Heart left ventricle (tissue), 16 donors: ENCODE measurements around the gene KIAA1614. TPM values are rescaled to one million over a fixed set of nuclear protein-coding genes. Genes with fewer than 3 reads are reported as not detected.
A peak's percentile ranks its signal among the peaks of the same experiment; 100 is the strongest.

Experiments used
- ATAC-seq, 4 donors: fragments of 200-7000 bp; cut with Tn5 transposase; one replicate each; pipeline ENCODE4 v1.9.1; 2020 to 2022; ENCODE audit warnings: moderate library complexity in 4 of 4, mild to moderate bottlenecking in 3 of 4, moderate number of reproducible peaks in 1 of 4
- DNase-seq, 5 donors: peaks; one replicate each; pipeline ENCODE4 v3.0.0-alpha.2; 2020
- H3K27ac ChIP-seq, 12 donors: fragments of 200-600 bp; sonication (generic) in 4 of 12; one replicate each; pipeline versions ENCODE4 v1.5.0 to v1.8.0; 2016 to 2022; ENCODE audit warnings: mild to moderate bottlenecking in 2 of 12
- H3K27me3 ChIP-seq, 9 donors: fragments of 200-600 bp; sonication (generic) in 2 of 9; one replicate each; pipeline versions ENCODE4 v1.5.1 to v1.8.0; 2016 to 2022; ENCODE audit warnings: mild to moderate bottlenecking in 3 of 9
- H3K36me3 ChIP-seq, 9 donors: fragments of 200-600 bp; sonication (generic) in 2 of 9; one replicate each; pipeline versions ENCODE4 v1.5.0 to v1.8.0; 2018 to 2022; ENCODE audit warnings: mild to moderate bottlenecking in 2 of 9
- H3K4me1 ChIP-seq, 12 donors: fragments of 200-600 bp; sonication (generic) in 4 of 12; one replicate each; pipeline versions ENCODE4 v1.5.0 to v1.8.0; 2016 to 2022; ENCODE audit warnings: mild to moderate bottlenecking in 3 of 12
- H3K4me3 ChIP-seq, 12 donors: fragments of 200-600 bp; sonication (generic) in 4 of 12; one replicate each; pipeline versions ENCODE4 v1.5.0 to v1.8.0; 2017 to 2022; ENCODE audit warnings: mild to moderate bottlenecking in 9 of 12, moderate library complexity in 4 of 12
- H3K9me3 ChIP-seq, 12 donors: fragments of 200-600 bp; sonication (generic) in 4 of 12; one replicate each; pipeline versions ENCODE4 v1.5.0 to v1.8.0; 2016 to 2022; ENCODE audit warnings: mild to moderate bottlenecking in 1 of 12
- CTCF ChIP-seq, 12 donors: fragments of 200-600 bp; sonication (generic) in 4 of 12; IDR thresholded peaks; one replicate each; pipeline versions ENCODE4 v1.5.0 to v1.8.0; 2018 to 2022; ENCODE audit warnings: antibody characterized with exemption in 12 of 12, mild to moderate bottlenecking in 5 of 12
- POLR2A ChIP-seq, 2 donors: fragments of 450-650 bp; IDR thresholded peaks; one replicate each; pipeline ENCODE4 v1.6.1; 2017; ENCODE audit warnings: antibody characterized with exemption in 2 of 2, mild to moderate bottlenecking in 2 of 2, moderate library complexity in 2 of 2
- WGBS, 4 donors: extraction: QIAGEN DNeasy Blood & Tissue Kit in 2 of 4; methylation state at CpG; one replicate each; pipeline versions ENCODE4 v1.1.5 to v1.1.7; 2013 to 2018; 5-methylcytosine and 5-hydroxymethylcytosine counted together
- intact Hi-C, 10 donors: fragments of 100-400 bp; cut with DNase I; formaldehyde crosslinking; loops; one replicate each; pipeline versions ENCODE4 v1.11.1 to v1.14.2; 2022
- polyA plus RNA-seq, 2 donors: library from polyadenylated mRNA; stranded (reverse); fragments of 200-250 nt; gene quantifications; one replicate each; pipeline ENCODE4 v1.2.3, GENCODE V29; 2013
- total RNA-seq, 9 donors: library from RNA; depleted of rRNA in 2 of 9; stranded (reverse); fragments of >200 nt in 2 of 9; fragmentation: NEBNext Ultra II Directional in 3 of 9; extraction: Animal tissue kit (Norgen Biotek cat#: 25700) in 3 of 9; gene quantifications; one replicate each; pipeline versions ENCODE4 v1.1.0 to v1.2.4, GENCODE V29; 2016 to 2023
- donor health status: ischemic (EF 13 %, LVEDD 7.1; RV severe dilation, severe dysfunction).
- donor health status: healthy with polysubstance abuse.
- donor health status: DM: no; HTN: yes; CAD: no.
- donor health status: DM: no; HTN: no; CAD: no.
- donor health status: ischemic (EF 25% LVEDD 6.9; RV normal size, moderate dysfunction).
- donor health status: ischemic (EF 25% LVEDD 5.7; RV mildly dilated, moderate dysfunction).
- donor health status: healthy.
- donor health status: DM: yes; HTN: yes; CAD: no.
- donor health status: ischemic (EF 35%, LVEDD 5.7; RV mildly dilated, moderate dysfunction).
- donor health status: nonischemic (EF 11% LVEDD 7.7; RV severe dilation, severe dysfunction).
- donor health status: DM: yes; HTN: yes; CAD: no.
- donor health status: PGD.
- donor health status: ischemic (EF 29% LVEDD 5.4; RV normal size, mild dysfunction).
- donor health status: nonischemic (EF 23%, LVEDD 6.1; RV moderate dilation, normal function).

KIAA1614 gene
- total and polyA plus RNA-seq, 11 donors = 4.3 to 12.1 (median 6.5) TPM

GRCh38 chr1:180953291-180954004 lies 40.8 kb downstream of the KIAA1614 start:
- Histone ChIP-seq H3K4me3 (peak overlapping the region; percentile 40 to 72 (median 58)), H3K27ac (peak overlapping the region in 5 of 12 donors; percentile 4 to 79 (median 53)), H3K9me3 (no peaks in the 10 kb centered on the region), H3K4me1 (peaks cover 0 to 24% (median 11%) of the 10 kb centered on the region in 12 donors), H3K36me3 (peaks cover 0 to 13% (median 11%) of the 10 kb centered on the region in 9 donors), H3K27me3 (no peaks in the 10 kb centered on the region)
- DNase-seq (no peak), ATAC-seq (peak in 2 of 4 donors; percentile 2 to 8)
- intact Hi-C loops = loop anchor here in 1 of 10 donors (10.0 kb wide), 1 partner anchor 131 kb away; the partner anchor contains the start of gene IER5
- 30 to 50% (median 35%) methylated on average over 4 to 41 of the region's 41 CpGs for WGBS, 4 donors
- no peak for TF ChIP-seq CTCF (IDR thresholded peaks at IDR 0.05)
- no peak for TF ChIP-seq POLR2A (IDR thresholded peaks at IDR 0.05)

GRCh38 chr1:180954005-180954800 lies 41.5 kb downstream of the KIAA1614 start:
- 17 to 32% (median 23%) methylated on average over 17 to 74 of the region's 74 CpGs for WGBS, 4 donors
- Histone ChIP-seq H3K4me1 (peaks cover 0 to 24% (median 11%) of the 10 kb centered on the region in 12 donors), H3K36me3 (peaks cover 0 to 13% (median 8%) of the 10 kb centered on the region in 9 donors), H3K9me3 (no peaks in the 10 kb centered on the region), H3K27ac (peak overlapping the region in 8 of 12 donors; percentile 4 to 79 (median 22)), H3K27me3 (no peaks in the 10 kb centered on the region), H3K4me3 (peak overlapping the region; percentile 40 to 72 (median 58))
- DNase-seq (peak; percentile 64 to 87 (median 79)), ATAC-seq (peak; percentile 34 to 92 (median 82))
- TF ChIP-seq CTCF (IDR thresholded peaks at IDR 0.05) (peak in 3 of 12 donors; percentile 22 to 32 (median 28)), POLR2A (IDR thresholded peaks at IDR 0.05) (no peak)
- intact Hi-C loops = loop anchor here in 1 of 10 donors (10.0 kb wide), 1 partner anchor 131 kb away; the partner anchor contains the start of gene IER5

GRCh38 chr1:180954801-180955165 lies 42.1 kb downstream of the KIAA1614 start:
- H3K9me3 ChIP-seq = no peaks in the 10 kb centered on the region
- 76 to 91% (median 89%) methylated on average over 10 of the region's 10 CpGs for WGBS, 4 donors
- H3K27me3 ChIP-seq = no peaks in the 10 kb centered on the region
- H3K4me3 ChIP-seq = peak overlapping the region in 5 of 12 donors; percentile 51 to 70 (median 58)
- TF ChIP-seq CTCF (IDR thresholded peaks at IDR 0.05) = no peak
- no peak for TF ChIP-seq POLR2A (IDR thresholded peaks at IDR 0.05)
- H3K27ac ChIP-seq = peak overlapping the region in 1 of 12 donors; percentile 79
- intact Hi-C loops = loop anchor here in 1 of 10 donors (10.0 kb wide), 1 partner anchor 130 kb away; the partner anchor contains the start of gene IER5
- no peak for DNase-seq
- ATAC-seq = no peak
- peaks cover 0 to 13% (median 8%) of the 10 kb centered on the region in 9 donors for H3K36me3 ChIP-seq
- peaks cover 0 to 24% (median 11%) of the 10 kb centered on the region in 12 donors for H3K4me1 ChIP-seq
